H1 (cell line): ENCODE measurements around the gene PLSCR3. TPM values are rescaled to one million over a fixed set of nuclear protein-coding genes. Genes with fewer than 3 reads are reported as not detected.

ENCODE experiments used
- BACH1 ChIP-seq: IDR thresholded peaks from 2 replicates; pipeline ENCODE4 v1.6.1; 2012; ENCODE audit warnings: low read length, improper control_type of control experiment
- CBX8 ChIP-seq: fragments of 300-800, 300-1000 bp; sonication (generic); IDR thresholded peaks from 2 replicates; pipeline ENCODE4 v1.7.1; 2016; ENCODE audit warnings: low read depth, low read length, borderline replicate concordance
- CHD1 ChIP-seq: IDR thresholded peaks from 2 replicates; pipeline ENCODE4 v1.6.1; 2012; ENCODE audit warnings: low read depth, low read length, improper control_type of control experiment
- CREB1 ChIP-seq: IDR thresholded peaks from 2 replicates; pipeline ENCODE4 v1.6.1; 2012; ENCODE audit warnings: inconsistent platforms
- EGR1 ChIP-seq: IDR thresholded peaks from 2 replicates; pipeline ENCODE4 v1.6.1; 2011; ENCODE audit warnings: low read depth, low read length, borderline replicate concordance
- EP300 ChIP-seq, 2 experiments: IDR thresholded peaks; 1 replicate in 1 of 2; 2 replicates in 1 of 2; pipeline ENCODE4 v1.6.1; 2011 to 2012; ENCODE audit warnings: low read depth in 2 of 2, low read length in 2 of 2, mild to moderate bottlenecking in 2 of 2, borderline replicate concordance in 1 of 2, inconsistent platforms in 1 of 2, moderate library complexity in 1 of 2
- EZH2 ChIP-seq: fragments of 200-600 bp; sonication (generic); IDR thresholded peaks from 2 replicates; pipeline ENCODE4 v1.7.1; 2012; ENCODE audit warnings: low read depth, mild to moderate bottlenecking, moderate library complexity, low read length, inconsistent platforms; ENCODE audit not compliant: severe bottlenecking
- GTF2F1 ChIP-seq: IDR thresholded peaks from 2 replicates; pipeline ENCODE4 v1.6.1; 2012; ENCODE audit warnings: low read depth, low read length, improper control_type of control experiment, borderline replicate concordance
- HDAC2 ChIP-seq, 2 experiments: fragments of 300-600 bp in 1 of 2; sonication (generic) in 1 of 2; IDR thresholded peaks; 2 replicates each; pipeline ENCODE4 v1.6.1; 2011 to 2012; ENCODE audit warnings: low read depth in 2 of 2, low read length in 2 of 2, mild to moderate bottlenecking in 2 of 2, moderate library complexity in 2 of 2, borderline replicate concordance in 1 of 2, inconsistent platforms in 1 of 2
- JUN ChIP-seq: IDR thresholded peaks from 2 replicates; pipeline ENCODE4 v1.6.1; 2011; ENCODE audit warnings: low read depth, mild to moderate bottlenecking, improper control_type of control experiment, low read length
- KDM4A ChIP-seq: IDR thresholded peaks from one replicate; pipeline ENCODE4 v1.7.1; 2012; ENCODE audit warnings: low read depth, mild to moderate bottlenecking, moderate library complexity, low read length, inconsistent platforms; ENCODE audit not compliant: severe bottlenecking
- MAFK ChIP-seq: IDR thresholded peaks from 2 replicates; pipeline ENCODE4 v1.6.1; 2012; ENCODE audit warnings: low read depth, mild to moderate bottlenecking, improper control_type of control experiment, low read length
- SP2 ChIP-seq: IDR thresholded peaks from 2 replicates; pipeline ENCODE4 v1.6.1; 2012; ENCODE audit warnings: mild to moderate bottlenecking, low read length, inconsistent platforms
- TAF1 ChIP-seq: IDR thresholded peaks from 2 replicates; pipeline ENCODE4 v1.6.1; 2011; ENCODE audit warnings: mild to moderate bottlenecking, low read depth, low read length
- TAF7 ChIP-seq: optimal IDR thresholded peaks from 2 replicates; pipeline ENCODE3; 2011; ENCODE audit warnings: low read depth, mild to moderate bottlenecking, inconsistent platforms, low read length, moderate library complexity, borderline replicate concordance
- polyA plus RNA-seq, 7 experiments: library from polyadenylated mRNA; depleted of rRNA in 3 of 7; stranded (reverse) in 5 of 7; unstranded in 2 of 7; fragments of >200 nt in 5 of 7; fragments of 200-250 nt in 2 of 7; gene quantifications; 1 replicate in 5 of 7; 2 replicates in 1 of 7; 4 replicates in 1 of 7; pipeline versions ENCODE4 v1.2.1 to v1.2.3, GENCODE V29; 2011 to 2013; ENCODE audit warnings: missing spikeins in 2 of 7, mixed read lengths in 2 of 7
- total RNA-seq: library from RNA; stranded (reverse); fragmentation: NEBNext Ultra II Directional; extraction: Animal tissue kit (Norgen Biotek cat#: 25700); gene quantifications from 2 replicates; pipeline ENCODE4 v1.2.1, GENCODE V29; 2021
- TF ChIP-seq, protein P1 (sequence below): IDR thresholded peaks from 2 replicates; pipeline ENCODE4 v1.6.1; 2012; ENCODE audit warnings: inconsistent platforms
- TF ChIP-seq, protein P2 (sequence below): IDR thresholded peaks from 2 replicates; pipeline ENCODE4 v1.6.1; 2012; ENCODE audit warnings: inconsistent platforms
- TF ChIP-seq, protein P3 (sequence below): IDR thresholded peaks from 2 replicates; pipeline ENCODE4 v1.6.1; 2011; ENCODE audit warnings: low read length, improper control_type of control experiment

PLSCR3 gene
- total and polyA plus RNA-seq, 2 of the 8 experiments (the other 6 are each of a cell fraction or from before 2014, with no cell fraction given): 36.1 to 38.7 TPM

DNA sequence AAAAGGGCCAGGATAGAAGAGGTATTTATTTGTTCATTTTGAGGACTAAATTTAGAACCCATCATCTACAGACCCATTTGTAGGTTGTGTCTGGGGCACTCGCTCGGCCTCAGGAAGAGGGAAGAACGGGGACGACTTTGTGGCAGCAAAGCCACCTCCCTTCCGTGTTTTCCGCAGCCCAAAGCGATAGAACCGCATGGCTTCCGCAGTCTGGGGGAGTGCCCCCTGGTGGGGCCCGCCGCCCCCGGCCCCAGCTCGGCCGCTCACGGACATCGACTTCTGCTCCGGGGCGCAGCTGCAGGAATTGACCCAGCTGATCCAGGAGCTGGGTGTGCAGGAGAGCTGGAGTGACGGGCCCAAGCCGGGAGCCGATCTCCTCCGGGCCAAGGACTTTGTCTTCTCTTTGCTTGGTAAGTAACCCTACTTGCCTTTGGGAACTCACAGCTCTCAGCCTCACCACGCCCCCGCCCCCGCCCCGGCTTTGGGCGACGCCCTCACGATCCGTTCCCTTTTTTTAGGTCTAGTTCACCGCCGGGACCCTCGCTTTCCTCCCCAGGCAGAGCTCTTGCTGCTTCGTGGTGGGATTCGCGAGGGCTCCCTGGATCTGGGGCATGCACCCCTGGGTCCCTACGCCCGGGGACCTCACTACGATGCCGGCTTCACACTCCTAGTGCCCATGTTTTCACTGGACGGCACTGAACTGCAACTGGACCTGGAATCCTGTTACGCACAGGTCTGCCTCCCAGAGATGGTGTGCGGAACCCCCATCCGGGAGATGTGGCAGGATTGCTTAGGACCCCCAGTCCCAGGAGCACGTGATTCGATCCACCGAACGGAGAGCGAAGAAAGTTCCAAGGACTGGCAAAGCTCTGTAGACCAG is 41.6 kb upstream of the PLSCR3 start (continued):
- TF ChIP-seq EP300 (IDR thresholded peaks at IDR 0.05; ENCODE audit: borderline replicate concordance in 1 of 2, low read depth in 2 of 2, low read length in 2 of 2) (no peak), KDM4A (no peak), TAF7 (no peak), JUN (no peak), SP2 (no peak), EZH2 (no peak), GTF2F1 (no peak), CREB1 (no peak), CBX8 (no peak), EGR1 (peak; percentile 39; the same call in 1 of the 2 replicates), HDAC2 (IDR thresholded peaks at IDR 0.05; ENCODE audit: borderline replicate concordance in 1 of 2, low read depth in 2 of 2, low read length in 2 of 2) (peak in 1 of 2 experiments; percentile 26; a peak in 1 of 4 replicates), BACH1 (no peak), CHD1 (no peak; the same call in 1 of the 2 replicates), MAFK (no peak), TAF1 (0 out of 2 replicates have a peak, but pooled peaks have one; percentile 3)
- TF ChIP-seq, protein P1, sequence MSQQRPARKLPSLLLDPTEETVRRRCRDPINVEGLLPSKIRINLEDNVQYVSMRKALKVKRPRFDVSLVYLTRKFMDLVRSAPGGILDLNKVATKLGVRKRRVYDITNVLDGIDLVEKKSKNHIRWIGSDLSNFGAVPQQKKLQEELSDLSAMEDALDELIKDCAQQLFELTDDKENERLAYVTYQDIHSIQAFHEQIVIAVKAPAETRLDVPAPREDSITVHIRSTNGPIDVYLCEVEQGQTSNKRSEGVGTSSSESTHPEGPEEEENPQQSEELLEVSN: peak; percentile 38; the same call in 1 of the 2 replicates
- TF ChIP-seq, protein P2, sequence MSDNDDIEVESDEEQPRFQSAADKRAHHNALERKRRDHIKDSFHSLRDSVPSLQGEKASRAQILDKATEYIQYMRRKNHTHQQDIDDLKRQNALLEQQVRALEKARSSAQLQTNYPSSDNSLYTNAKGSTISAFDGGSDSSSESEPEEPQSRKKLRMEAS: peak; percentile 13; the same call in 1 of the 2 replicates
- TF ChIP-seq, protein P3, sequence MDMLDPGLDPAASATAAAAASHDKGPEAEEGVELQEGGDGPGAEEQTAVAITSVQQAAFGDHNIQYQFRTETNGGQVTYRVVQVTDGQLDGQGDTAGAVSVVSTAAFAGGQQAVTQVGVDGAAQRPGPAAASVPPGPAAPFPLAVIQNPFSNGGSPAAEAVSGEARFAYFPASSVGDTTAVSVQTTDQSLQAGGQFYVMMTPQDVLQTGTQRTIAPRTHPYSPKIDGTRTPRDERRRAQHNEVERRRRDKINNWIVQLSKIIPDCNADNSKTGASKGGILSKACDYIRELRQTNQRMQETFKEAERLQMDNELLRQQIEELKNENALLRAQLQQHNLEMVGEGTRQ: 0 out of 2 replicates have a peak, but pooled peaks have one; percentile 5
